Type B pancreatic cell (in vitro differentiated cells): Measurements from ENCODE around the gene ST14. TPM values are rescaled to one million over a fixed set of nuclear protein-coding genes. Genes with fewer than 3 reads are reported as not detected.

Experiments used
- DNase-seq: peaks from one replicate; pipeline ENCODE4 v3.0.0; 2021; ENCODE audit warnings: mixed read lengths; ENCODE audit not compliant: unreplicated experiment; ENCODE audit errors: extremely low spot score
- H3K27ac Mint-ChIP-seq: 2 replicates; pipeline ENCODE4 v1.8.0; 2021; ENCODE audit warnings: mild to moderate bottlenecking, mixed read lengths
- H3K27me3 Mint-ChIP-seq: 2 replicates; pipeline ENCODE4 v1.8.0; 2021; ENCODE audit warnings: mixed read lengths
- H3K36me3 Mint-ChIP-seq: 2 replicates; pipeline ENCODE4 v1.8.0; 2021; ENCODE audit warnings: mixed read lengths
- H3K4me1 Mint-ChIP-seq: one replicate; pipeline ENCODE4 v1.8.0; 2021; ENCODE audit warnings: mixed read lengths; ENCODE audit not compliant: unreplicated experiment
- H3K4me3 Mint-ChIP-seq: 2 replicates; pipeline ENCODE4 v1.8.0; 2021; ENCODE audit warnings: mild to moderate bottlenecking, mixed read lengths
- H3K9me3 Mint-ChIP-seq: 2 replicates; pipeline ENCODE4 v1.8.0; 2021; ENCODE audit warnings: mixed read lengths
- CTCF ChIP-seq: fragments of 200-600 bp; sonication (generic); conservative IDR thresholded peaks from 2 replicates; pipeline ENCODE4 v1.5.0; 2021; ENCODE audit warnings: antibody characterized with exemption, mild to moderate bottlenecking
- total RNA-seq: library from RNA; stranded (reverse); gene quantifications from 2 replicates; pipeline ENCODE4 v1.2.1, GENCODE V29; 2021; ENCODE audit warnings: low replicate concordance

The ST14 gene
- total RNA-seq, 1 donor from 2014 or later: 71.7 TPM

GRCh38 chr11:130144861-130145281, 14.7 kb upstream of the ST14 start:
- Mint-ChIP-seq H3K4me3 (peak overlapping the region; percentile 8), H3K4me1 (peaks cover 29% of the 10 kb centered on the region), H3K27ac (peak overlapping the region; percentile 94), H3K9me3 (no peaks in the 10 kb centered on the region), H3K36me3 (peaks cover 17% of the 10 kb centered on the region), H3K27me3 (no peaks in the 10 kb centered on the region)
- TF ChIP-seq CTCF: no peak
- no peak for DNase-seq

- H3K27me3 Mint-ChIP-seq: no peaks in the 10 kb centered on the region
- no peak for TF ChIP-seq CTCF
- H3K4me3 Mint-ChIP-seq: peak overlapping the region; percentile 8
- H3K4me1 Mint-ChIP-seq: peaks cover 29% of the 10 kb centered on the region
- DNase-seq: no peak
- H3K36me3 Mint-ChIP-seq: peaks cover 12% of the 10 kb centered on the region
- H3K9me3 Mint-ChIP-seq: no peaks in the 10 kb centered on the region
- H3K27ac Mint-ChIP-seq: peak overlapping the region; percentile 94
Measured at GRCh38 chr11:130145311-130145812, 14.2 kb upstream of the ST14 start.

GRCh38 chr11:130145975-130146776, 13.4 kb upstream of the ST14 start:
- H3K4me1 Mint-ChIP-seq: peaks cover 29% of the 10 kb centered on the region
- H3K27ac Mint-ChIP-seq: peak overlapping the region; percentile 94
- H3K27me3 Mint-ChIP-seq: no peaks in the 10 kb centered on the region
- DNase-seq: no peak
- peaks cover 8% of the 10 kb centered on the region for H3K36me3 Mint-ChIP-seq
- TF ChIP-seq CTCF: no peak
- H3K4me3 Mint-ChIP-seq: peak overlapping the region; percentile 60
- H3K9me3 Mint-ChIP-seq: no peaks in the 10 kb centered on the region

GRCh38 chr11:130146796-130147195, 12.8 kb upstream of the ST14 start:
- H3K4me1 Mint-ChIP-seq: peaks cover 29% of the 10 kb centered on the region
- H3K27ac Mint-ChIP-seq: peak overlapping the region; percentile 94
- no peak for TF ChIP-seq CTCF
- peaks cover 8% of the 10 kb centered on the region for H3K36me3 Mint-ChIP-seq
- no peak for DNase-seq
- peak overlapping the region; percentile 60 for H3K4me3 Mint-ChIP-seq
- H3K27me3 Mint-ChIP-seq: no peaks in the 10 kb centered on the region
- no peaks in the 10 kb centered on the region for H3K9me3 Mint-ChIP-seq

- H3K4me1 Mint-ChIP-seq: peaks cover 28% of the 10 kb centered on the region
- no peak for TF ChIP-seq CTCF
- H3K9me3 Mint-ChIP-seq: no peaks in the 10 kb centered on the region
- DNase-seq: no peak
- H3K27me3 Mint-ChIP-seq: no peaks in the 10 kb centered on the region
- peaks cover 8% of the 10 kb centered on the region for H3K36me3 Mint-ChIP-seq
- H3K4me3 Mint-ChIP-seq: no peak overlapping the region
- peak overlapping the region; percentile 6 for H3K27ac Mint-ChIP-seq
Measured at GRCh38 chr11:130148796-130149326, 10.7 kb upstream of the ST14 start.
